ENCODE results near the gene PBX3. TPM values are rescaled to one million over a fixed set of nuclear protein-coding genes. Genes with fewer than 3 reads are reported as not detected.

Gene PBX3
- total RNA-seq, 1 donor from 2014 or later = 15.3 TPM

DNA sequence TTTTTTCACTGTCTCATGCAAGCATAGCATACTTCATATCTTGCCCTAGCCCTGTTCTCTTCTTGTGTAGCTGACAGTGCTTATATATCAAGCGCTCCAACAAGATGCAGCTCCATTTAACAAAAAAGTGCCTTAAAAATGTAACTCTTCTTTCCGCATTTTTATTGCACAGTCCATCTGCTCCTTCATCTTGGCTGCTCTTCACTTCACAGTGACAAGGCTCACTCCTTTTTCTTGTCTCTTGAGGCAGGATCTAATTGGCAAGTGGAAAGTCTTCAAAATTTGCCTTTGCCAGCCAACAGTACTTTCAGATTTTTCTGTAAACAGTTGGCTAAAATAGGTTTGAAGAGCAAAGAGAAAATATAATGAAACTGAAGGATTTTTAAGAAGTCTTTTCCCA is 161.8 kb downstream of the PBX3 start:
- DNase-seq = no peak

DNA sequence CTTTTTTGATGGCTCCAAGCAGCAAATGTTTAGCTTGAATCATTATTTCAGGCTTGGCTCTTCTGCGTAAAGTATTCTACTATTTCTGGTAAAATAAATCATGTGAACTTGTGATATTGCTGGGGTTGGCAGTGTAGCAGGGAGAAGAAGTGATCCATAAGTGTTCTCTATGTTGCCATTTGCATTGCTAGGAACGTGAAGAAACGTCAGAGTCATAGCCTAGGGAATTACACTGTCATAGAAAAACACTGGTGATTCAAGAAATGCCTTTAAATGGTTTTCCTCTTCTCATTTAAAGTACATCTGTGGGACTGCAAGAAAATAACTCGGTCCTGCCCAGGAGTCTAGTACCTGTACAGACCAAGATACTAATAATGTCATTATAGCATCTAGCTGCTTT is 162.3 kb downstream of the PBX3 start:
- no peak for DNase-seq

DNA sequence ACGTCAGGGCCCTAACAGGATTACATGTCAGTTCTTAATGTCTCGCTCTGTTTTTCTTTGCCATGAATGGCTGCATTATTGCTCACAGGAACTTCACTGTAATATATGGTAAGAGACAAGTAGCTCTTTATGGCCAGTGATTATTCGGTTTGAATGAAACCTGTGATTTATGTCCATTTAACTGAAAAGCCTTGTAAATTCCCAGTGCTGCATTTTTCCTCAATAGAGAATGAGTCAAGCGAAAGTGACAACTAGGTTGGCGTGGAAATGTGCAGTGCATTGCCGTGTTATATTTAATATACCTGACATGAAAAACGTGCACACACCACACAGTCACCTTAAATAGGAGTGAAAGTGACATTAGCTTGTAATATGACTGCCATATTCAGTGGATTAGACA is 163.1 kb downstream of the PBX3 start:
- DNase-seq = no peak

DNA sequence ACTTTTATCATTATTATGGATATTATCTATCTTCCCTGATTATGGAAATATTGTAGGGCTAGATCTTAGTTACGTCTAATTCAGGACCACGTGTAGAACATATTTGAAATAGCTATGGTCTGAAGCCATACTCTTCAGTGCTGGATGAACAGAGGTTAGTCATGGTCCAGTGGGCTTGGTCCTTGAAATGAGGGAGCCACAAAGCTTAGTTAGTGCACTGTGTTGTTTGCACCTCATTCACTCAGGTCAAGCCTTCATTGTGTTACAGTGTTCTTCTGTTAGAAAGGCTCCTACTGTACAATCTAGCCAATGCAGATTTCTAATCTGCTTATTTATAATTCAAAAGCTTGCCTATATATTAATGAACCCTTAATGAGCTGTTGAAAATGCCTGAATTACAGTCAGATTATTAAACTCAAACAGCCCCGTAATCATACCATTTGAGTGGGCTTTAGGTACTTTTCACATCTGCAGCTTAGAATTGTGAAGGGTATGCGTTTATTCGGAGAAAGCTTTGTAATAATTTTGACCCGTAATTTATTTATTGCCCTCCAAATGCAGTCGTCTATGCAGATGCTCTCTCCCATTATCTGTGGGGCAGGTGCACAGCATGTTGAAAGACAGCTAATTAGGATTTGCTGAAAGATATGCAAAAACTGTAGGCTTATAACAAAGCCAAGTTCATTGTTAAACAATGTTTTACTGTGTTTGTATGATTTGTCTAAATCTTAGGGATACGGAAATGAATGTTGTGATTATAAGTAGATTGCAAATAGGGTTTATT is 164.9 kb downstream of the PBX3 start:
- no peak for DNase-seq

DNA sequence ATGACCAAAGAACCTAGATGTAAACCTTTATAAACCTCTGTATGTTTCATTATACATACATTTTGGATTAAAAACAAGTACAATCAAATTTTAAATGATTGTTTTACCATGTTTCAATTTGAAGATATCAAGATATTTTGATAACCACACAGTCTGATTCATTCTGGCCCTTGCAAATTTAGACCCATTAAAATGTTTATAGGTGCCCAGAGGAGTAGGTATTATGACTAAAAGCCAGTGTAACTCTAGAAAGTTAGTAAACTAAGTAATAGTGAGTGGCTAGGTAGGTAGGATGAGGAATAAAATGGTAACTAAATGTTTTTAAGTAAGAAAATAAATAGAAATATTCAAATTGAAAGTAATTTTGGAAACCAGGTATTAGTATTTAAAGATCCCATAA is 165.5 kb downstream of the PBX3 start:
- no peak for DNase-seq

DNA sequence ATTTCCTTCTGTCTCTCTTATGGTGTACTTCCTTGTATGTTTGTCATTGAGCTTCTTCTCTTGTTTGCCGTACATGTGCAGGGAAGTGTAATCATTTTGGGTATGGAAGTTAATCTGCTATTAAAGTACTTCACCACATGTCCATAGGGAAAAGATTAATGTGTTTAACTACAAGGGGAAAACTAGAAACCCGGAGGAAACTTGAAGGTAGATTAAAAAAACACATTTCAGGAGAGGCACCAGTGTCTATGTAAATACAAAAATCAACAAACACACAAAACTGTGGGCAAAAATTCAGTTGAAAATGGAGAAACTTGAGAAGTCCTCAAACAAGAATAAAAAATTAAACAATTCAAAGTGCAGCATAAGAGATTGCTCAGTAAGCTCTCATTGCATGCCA is 166.4 kb downstream of the PBX3 start:
- DNase-seq = no peak

DNA sequence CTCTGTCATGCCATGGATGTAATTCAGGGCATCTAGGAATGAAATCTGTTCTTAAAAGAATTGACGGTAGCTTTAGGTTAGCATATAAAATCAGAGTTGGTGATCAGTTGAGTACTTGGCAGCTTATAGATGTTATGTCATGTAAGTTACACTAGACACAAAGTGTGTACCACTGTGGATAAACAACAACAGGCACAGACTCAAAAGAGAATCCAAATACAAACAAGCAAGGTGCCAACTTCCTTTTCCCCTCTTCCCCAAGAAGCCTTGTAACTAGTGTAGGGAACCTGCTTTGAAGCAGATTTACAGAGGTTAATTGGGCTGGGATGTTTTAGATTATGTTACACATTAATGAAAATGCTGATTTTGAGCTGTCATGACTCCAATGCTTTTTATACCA is 167.2 kb downstream of the PBX3 start:
- no peak for DNase-seq

DNA sequence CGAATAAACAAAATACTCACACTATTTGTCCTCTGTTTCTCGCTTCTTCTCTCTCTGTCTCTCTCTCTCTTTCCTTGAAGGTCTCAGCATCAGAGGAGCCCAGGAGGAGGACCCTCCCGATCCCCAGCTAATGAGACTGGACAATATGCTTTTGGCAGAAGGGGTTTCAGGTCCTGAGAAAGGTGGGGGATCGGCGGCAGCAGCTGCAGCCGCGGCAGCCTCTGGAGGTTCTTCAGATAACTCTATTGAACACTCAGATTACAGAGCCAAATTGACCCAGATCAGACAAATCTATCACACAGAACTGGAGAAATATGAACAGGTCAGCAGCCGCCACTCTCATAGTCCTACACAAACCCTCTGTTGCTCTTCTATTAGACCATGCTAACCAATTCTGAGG is 168.4 kb downstream of the PBX3 start:
- no peak for DNase-seq

DNA sequence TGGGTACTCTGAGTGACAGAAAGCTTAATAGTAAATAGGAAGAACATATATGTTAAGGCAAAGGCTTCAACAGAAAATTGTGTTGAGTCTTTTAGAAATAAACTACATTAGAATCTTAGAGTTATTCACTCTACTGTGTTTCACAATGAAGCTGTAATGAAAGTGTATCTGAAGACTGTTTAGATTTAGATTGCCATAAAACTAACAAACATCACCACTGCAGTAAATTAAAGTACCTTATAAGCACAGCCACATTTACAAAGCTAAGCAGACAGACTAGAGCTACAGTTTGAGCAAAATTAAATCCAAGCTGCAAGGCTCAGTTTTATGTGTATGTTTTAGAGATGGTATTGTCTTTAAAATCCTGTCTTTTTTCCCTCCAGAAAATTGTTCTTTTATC is 172.4 kb downstream of the PBX3 start:
- DNase-seq = no peak

DNA sequence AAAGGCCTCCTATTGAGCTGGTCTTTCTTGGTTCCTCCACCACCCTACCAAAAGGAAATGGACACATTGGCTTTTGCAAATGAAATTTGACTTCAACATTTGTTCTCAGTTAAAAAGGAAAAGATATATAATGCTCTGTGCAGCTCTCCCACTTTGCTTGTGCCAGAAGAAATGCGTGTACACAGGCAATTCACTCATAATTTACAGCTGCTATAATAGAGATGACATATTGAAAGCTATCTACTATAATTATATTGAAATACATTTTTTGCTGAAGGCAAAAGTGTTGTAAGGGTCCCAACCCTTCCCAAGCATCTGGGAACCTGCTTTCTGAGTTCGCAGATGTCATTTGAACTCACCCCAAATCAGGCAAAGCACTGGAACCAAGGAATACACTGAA is 173.2 kb downstream of the PBX3 start:
- DNase-seq = no peak

DNA sequence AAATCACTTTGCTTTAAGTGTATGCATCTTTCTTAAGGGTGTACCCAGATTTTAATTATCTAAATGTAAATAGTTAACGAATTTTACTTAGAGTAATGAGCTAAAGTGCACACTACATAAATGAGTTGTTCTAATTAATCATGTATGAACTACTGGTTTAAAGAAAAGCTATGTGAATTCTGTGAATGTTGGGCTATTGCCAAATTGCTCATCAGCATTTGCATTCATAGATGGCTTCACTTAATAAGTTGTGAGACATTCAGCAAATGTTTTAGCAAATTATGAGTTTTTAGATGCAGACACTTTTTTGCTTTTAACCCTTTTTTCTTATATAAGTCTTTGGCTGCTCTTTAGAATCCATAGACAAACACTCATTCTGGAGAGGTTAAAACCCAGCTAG is 175.7 kb downstream of the PBX3 start:
- no peak for DNase-seq

DNA sequence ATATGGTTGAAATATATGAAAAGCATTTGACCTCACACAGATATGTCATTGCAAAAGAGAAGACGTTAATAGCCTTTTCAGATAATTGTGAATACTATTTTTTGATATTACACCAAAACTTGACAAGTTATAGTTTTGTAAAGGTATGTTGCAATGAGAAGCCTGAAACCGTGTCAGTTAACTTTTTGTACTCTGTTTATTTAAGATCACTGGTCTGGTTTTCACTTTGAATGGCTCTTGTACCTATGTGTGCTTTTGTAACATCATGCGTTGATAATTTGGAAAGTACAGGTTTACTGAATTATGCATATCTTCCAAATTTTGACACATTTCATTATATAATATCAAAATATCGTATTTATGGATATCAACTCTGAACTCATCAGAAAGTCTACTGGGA is 177.2 kb downstream of the PBX3 start:
- DNase-seq = no peak

DNA sequence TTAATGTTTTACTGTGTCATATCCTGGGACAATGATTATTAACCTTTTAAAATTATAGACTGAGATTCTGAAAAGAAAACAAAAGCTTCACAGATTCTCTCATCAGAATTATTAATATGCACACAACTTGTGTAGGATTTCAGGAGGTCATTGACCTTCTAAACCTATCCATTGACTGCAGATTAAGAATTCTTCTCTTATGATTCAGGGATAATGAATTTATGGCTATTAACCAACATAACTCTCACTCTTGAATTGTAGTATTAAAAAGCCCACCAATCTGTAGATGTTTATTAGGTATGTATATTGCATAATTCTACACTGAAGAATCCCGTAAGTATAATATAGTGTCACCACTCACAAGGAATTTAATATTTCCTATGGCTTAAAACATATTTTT is 179.8 kb downstream of the PBX3 start:
- no peak for DNase-seq

DNA sequence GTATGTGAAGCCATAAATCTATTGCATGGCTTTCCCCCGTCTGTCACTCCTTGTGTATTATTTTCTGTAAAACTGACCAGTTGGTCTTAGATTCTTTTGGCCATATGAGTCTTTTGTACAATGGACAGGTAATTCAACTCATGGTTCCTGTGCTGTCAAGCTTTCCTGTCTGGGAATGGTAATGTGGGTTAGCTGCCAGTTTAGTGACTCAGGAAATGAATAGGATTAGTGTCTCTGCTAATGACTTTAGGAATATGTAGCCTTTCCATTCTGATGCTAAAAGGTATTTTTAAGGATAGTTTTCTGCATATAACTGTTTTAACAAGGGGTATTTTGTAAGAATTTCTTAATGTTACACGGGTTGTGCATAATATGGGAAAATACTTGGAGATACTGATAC is 182.7 kb downstream of the PBX3 start:
- DNase-seq = no peak

DNA sequence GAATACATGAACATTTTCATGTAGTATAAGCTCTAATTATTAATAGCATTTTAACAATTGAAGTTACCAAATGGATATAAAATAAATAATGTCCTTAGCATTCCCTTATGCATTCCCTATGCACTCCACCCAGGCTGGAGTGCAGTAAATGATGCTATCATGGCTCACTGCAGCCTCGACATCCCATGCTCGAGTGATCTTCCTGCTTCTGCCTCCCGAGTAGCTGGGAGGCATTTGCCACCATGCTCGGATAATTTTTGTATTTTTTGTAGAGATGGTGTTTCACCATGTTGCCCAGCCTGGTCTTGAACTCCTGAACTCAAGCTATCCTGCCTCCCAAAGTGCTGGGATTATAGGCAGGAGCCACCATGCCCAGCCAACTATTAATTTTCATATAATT is 184.0 kb downstream of the PBX3 start:
- DNase-seq = no peak

DNA sequence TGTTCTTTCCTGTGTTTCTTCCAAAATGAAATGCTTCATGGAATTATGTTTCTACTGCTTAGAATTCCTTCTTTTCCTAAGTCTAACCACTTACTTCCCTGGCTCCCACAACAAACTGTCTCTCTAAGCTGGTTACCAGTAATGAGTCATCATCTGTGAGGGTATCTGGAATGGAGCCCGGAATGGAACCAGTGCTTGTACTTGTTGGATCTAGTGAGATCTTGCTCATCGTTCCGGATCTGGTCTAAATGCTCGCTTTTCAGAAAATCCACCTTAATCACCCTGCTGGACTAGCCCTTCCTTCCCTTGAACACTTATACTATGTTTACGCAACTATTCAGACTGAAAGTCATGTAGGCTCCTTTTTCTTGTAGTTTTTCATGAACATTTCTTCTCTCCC is 184.8 kb downstream of the PBX3 start:
- no peak for DNase-seq

DNA sequence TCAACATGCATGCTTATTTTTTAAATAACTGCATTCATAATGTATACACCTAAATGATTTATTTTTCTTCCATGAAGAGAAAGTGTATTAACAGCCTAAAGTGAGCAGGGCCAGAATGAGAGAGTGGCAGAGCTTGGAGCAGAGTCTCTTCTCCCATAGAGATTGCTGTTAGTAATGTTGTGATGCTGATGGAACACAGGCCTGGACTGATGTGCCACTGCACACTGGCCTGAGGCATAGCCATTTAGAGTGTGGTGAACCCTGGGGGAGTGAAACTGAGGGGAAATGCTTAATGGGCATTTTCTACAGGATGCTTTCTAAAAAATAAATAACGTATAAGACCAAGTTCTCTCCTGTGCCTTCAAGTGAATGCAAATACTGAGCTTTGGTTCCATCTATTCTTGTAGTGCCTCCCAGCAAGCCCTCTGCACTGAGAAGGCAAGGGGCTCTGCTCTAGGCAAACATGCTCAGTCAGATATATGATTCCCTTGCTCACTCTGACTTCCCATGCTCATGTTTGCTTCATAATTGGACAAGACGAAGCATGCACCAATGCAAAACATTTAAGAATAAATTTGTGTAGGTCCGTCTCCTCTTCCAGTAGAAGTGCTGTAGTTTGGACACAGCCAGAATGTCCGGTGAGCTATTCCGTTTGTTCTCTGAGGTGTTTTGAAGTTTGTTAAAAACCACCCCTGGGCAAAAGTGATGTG is 185.7 kb downstream of the PBX3 start:
- no peak for DNase-seq

DNA sequence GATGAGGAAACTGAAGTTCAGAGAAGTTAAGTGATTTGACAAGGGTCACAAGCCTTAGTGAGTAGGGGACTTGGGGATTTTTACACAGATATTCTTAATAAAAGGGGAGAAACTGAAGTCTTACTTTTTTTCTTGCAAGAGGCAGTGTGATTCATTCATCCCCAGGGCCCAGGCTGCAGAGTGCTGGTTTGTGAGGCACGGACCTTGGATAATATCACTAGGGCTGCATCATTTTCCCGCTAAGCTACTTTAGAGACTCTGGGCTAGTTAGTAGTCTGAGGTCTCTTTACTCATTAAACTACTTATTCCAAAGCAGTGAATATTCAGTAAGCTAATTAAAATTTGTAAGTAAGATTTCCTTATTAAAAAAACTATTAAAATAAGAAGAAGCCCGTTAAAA is 195.0 kb downstream of the PBX3 start:
- no peak for DNase-seq

DNA sequence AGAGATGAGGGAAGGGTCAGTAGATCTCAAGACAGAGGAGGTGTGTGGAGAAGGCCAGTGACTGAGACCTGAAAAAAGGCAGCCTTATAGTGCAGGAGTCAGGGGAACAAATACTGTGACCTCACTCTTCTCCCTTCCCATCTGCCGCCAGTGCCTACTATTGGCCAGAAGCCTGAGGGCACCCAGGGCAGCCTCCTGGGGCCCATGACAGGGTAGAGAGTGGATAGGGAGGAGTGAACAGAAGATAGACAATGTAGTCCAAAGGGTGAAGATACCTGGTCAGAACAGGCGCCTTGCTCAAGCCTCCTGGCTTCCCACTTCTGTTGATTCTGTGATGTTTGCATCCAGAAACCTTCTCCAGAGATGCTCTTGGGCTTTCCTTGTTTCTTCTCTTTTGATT is 196.7 kb downstream of the PBX3 start:
- no peak for DNase-seq

DNA sequence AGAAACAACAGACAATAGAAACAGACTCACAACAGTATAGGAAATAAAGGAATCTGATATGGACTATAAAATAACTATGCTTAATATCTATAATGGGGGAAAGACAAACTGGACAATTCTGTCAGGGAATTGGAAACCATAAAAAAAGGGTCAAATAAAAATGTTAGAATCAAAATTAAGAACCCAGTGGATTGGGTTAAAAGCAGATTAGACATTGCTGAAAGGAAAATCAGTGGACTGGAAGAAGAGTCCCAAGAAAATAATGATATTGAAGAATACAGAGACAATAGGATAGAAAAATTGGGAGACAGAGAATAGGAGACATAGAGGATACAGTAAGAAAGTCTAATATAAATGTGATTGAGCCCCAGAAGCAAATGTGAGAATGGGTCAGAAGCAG is 199.2 kb downstream of the PBX3 start:
- DNase-seq = no peak

DNA sequence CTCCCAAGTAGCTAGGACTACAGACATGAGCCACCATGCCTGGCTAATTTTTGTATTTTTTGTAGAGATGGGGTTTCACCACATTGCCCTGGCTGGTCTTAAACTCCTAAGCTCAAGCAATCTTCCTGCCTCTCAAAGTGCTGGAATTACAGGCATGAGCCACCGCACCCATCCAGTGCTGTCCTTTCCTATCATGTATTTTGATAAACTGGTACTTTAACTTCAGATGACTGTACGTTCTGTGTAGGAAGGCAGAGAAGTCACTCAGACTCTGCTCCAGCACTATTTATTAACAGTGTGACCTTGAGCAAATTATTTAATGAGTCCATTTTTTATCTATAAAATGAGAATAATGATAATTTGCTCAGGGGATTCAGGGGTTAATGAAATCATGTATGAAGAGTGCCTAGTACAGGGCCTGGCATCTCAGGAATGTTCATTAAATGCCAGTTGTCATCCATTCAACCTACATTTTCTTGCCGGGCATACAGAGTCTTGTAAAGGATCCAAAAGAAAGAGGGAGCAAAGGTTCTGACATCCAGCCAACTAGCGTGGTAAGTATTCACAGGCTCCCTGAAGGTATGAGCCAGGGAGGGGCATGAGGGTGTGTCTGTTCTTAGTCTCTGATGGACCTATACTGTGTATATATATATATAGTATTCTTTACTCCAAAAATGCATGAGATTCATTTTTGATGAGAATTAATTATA is 201.9 kb downstream of the PBX3 start:
- no peak for DNase-seq

DNA sequence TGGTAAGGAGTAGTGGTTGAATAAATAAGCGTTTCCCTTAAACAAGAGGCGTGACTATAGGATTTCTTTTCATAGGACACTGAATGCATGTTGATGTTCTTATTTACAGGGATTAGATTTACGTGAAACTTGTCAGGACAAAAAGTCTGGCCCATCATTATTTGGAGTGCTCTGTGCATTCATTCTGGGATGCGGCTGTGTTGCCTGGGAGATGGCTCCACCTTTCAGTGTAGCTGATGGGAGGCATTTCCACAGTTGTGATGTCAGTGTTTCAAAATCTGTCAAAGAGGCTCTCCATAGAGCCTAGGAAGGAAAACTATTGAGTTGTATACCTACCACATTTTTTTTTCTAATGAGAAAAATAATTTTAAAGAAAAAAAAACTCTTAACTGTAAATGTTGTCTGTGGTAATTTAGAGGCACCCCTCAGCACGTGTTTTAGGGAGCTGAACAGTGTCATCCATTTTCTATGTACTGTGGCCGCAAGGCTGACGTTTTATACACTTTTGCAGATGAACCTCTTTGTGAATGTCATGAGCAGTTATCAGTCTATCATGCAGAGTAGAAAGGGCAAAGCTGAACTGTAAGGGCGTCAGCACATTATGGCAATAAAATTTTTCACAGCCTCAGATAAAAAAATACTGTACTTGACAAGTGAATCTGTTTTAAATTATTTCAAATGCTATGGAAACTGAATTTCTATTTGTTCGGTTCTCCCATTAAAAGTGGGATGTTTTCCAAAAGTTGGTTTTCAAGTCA is 202.7 kb downstream of the PBX3 start:
- no peak for DNase-seq
